T-helper 1 cell (primary cell): ENCODE measurements around the gene RND2.
"Not testable (repeated sequence)": the region's sequence is repeated elsewhere in the genome, so short reads cannot be mapped to it uniquely, and the experiment has no call there.

Experiments used
- DNase-seq, 5 donors: peaks; one replicate each; pipeline ENCODE4 v3.0.0-alpha.2; 2012 to 2020
- total RNA-seq, 4 donors: gene quantifications; one replicate each; lab custom pipeline; 2026; lab: John Stamatoyannopoulos, UW

Gene RND2, protein sequence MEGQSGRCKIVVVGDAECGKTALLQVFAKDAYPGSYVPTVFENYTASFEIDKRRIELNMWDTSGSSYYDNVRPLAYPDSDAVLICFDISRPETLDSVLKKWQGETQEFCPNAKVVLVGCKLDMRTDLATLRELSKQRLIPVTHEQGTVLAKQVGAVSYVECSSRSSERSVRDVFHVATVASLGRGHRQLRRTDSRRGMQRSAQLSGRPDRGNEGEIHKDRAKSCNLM
- total RNA-seq = 0.15 to 1.1 (median 0.68) reads per million in 4 donors

DNA sequence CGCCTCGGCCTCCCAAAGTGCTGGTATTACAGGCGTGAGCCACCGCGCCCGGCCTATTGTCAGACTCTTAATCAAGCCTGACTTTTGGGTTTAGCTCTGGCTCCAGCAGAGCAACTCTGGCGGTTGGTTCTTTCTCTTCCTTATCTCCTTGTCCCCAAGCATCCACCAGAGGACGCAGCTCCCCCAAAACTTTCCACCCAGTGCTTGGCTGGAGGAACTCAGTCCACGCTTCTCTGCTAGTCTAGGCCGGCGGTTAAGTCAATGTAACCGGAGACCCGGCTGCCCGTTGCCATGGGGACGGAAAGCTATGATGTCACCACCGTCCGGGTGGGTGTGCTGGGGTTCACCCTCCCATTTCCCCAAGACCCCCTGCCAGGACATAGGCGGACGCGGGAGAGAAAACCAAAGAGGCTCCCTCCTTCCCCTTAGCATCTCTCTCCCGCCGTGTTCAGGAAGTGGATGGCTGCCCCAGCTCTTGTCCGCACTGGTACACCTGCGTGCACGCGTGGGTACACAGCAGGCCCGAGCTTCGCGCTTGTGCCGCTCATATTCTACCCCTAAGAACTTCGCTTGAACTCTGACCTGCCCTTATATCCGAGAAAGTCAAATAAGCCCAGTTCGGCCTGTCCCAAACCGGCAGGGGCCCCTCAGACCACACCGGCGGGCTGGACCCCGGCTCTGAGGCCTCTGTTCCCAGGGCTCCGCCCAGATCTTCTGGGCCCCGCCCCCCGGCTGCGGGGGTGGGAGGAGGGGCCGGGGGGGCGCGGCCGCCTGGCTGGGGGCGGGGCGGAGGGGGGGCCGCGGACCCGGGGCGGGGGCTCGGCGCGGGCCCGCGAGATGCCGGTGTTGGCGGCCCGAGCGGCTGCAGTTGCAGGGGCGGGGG, at the start of gene RND2:
Gene RND2 (plus strand): TSS at position 825 of the 883 bp plus-strand sequence. CDS start 117 bp downstream, outside the sequence.
- peak; percentile 51 to 77 (median 73) for DNase-seq

DNA sequence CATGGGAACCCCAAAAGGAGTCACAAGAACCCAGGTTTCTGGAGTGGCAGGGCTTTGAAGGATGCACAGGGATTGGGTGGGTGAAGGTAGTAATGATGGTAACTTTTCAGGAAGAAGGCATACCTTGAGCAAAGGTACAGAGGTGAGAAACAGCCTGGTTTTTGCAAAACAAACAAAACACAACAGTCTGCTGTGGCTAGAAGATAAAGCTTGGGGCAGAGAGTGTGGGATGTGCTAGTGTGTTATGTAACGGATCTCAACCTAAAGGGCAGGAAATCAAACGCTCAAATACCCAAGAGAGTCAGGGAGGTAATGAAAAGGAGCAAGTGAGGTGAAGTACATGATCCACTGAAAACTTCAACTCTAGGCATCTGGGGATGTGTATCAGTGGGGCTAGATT, 49.8 kb upstream of the RND2 start:
- no peak for DNase-seq

DNA sequence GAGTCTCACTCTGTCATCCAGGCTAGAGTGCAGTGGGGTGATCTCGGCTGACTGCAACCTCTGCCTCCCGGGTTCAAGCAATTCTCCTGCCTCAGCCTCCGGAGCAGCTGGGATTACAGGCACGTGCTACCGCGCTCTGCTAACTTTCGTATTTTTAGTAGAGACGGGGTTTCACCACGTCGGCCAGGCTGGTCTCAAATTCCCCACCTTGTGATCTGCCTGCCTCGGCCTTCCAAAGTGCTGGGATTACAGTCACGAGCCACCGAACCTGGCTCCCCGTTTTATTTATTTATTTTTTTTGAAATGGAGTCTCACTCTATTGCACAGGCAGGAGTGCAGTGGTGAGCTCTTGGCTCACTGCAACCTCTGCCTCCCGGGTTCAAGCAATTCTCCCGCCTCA, 49.3 kb upstream of the RND2 start:
- DNase-seq = not testable (repeated sequence)

DNA sequence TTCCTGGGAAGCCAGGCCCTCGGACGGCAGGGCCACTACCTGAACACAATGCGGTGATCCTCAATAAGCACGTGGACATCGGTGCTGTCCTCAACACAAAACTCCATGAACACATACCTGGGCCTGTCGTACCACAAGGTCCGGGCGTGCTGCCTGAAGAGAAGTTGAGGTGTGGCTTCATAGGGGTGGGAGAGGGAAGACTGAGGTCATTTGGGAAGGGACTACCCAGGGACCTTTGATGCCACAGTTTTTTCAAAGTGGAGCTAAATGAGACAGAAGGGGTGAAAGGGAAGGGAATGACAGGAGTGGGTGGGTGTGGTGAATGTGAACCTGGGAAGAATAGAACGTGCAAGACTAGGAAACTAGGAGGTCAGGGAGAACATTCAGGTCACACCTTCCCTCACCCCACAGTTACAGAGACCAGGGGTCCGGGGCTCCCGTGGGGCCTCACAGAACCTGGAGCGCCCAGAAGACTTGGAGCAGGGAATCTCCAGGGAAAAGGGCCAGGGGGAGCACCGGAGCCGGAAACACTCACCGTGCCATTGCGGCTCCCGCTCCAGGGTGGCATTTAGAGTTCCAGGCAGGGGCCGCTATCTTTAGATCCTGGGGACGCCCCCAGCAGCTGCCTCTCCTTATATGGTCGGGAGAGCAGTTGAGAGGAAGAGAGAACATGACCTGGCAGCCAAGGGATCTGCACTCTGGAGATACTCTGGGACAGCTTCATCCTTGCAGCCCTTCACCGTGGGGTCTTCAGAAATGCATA, 45.3 kb upstream of the RND2 start, which contains the start of gene PTGES3L:
Gene PTGES3L (minus strand): TSS at position 570 of the 763 bp plus-strand sequence. CDS start 27 bp downstream, at position 543.
- DNase-seq = peak in 2 of 5 donors; percentile 7 to 8

DNA sequence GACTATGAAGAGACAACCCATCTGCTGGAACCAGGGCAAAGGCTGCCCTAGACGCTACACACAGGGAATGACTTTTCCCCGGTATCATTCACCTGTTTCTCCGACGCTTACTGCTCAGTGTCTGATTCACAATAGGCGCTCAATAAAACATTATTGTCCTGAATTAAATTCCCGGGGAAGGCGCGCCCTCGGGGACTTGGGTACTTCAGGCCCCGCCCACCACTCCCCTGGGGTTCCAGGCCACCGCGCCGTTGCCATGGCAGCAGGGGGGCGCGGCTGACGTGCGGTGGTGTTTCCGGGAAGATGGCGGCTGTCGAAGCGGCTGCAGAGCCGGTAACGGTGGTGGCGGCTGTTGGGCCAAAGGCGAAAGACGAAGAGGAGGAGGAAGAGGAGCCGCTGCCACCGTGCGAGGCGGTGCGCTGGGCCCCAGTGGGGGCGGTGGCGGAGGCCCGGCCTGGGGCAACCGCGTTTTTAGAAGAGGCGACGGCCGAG, 44.7 kb upstream of the RND2 start, which contains the start of gene RUNDC1:
Gene RUNDC1 (plus strand): TSS at position 292 of the 492 bp plus-strand sequence. CDS start 12 bp downstream, at position 304.
- DNase-seq = peak; percentile 83 to 92 (median 88)

DNA sequence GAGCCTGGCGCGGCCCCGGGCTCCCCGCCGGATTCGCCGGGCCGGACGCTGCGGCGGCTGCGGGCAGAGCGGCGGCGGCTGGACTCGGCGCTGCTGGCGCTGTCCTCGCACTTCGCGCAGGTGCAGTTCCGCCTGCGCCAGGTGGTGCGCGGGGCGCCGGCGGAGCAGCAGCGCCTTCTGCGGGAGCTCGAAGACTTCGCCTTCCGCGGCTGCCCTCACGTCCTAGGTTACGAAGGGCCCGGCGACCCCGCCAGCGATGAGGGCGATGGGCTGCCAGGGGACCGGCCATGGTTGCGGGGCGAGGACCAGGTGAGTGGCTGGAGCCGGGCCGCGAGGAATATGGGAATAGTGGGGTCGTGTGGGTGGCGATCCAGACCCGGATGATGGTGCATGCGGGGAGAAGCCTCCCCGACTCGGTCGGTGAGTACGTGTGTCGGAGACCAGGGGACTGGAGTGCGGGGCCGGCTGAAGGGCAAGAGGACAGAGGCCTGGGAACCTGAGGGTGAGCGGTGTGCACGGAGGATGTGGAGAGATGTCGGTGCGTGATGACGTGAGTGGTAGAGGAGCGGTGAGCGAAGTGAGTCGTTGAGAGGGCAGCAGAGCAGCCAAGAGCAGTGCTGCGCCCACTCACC, 44.1 kb upstream of the RND2 start:
- peak; percentile 28 to 71 (median 48) for DNase-seq

DNA sequence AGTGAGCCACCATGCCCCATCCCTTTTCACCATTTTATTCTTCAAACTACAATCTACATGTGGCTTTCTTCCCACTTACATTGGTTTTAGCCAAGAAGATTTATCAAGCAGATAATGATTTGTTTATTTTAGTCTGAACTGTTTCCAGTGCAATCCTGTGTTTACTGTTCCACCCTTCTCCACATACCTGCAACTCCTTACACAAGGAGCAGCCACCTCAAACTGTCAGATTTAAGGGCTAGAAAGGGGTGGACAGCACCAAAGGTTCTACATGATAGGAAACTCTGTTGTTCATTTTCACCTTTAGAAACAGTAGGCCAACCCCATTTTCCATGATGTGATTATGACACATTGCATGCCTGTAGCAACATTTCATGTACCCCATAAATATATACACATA, 42.8 kb upstream of the RND2 start:
- no peak for DNase-seq

DNA sequence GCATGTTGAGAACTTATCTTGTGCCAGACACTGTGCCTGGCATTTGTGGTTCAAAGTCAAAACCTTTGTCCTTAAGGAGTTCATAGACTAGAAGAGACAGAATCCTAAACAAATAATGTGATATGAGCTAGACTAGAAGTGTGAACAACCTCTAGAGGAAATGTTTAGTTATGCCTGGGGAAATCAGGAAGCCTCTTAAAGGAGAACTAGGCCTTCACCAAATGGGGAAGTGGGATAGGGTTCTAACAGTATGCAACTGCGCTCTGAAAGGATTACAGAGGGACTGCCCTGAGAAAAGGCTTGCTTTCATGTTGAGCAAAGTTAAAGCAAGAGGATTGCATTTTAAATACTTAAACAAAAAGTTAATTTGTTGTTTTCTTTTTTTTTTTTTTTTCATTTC, 39.8 kb upstream of the RND2 start:
- DNase-seq = no peak

DNA sequence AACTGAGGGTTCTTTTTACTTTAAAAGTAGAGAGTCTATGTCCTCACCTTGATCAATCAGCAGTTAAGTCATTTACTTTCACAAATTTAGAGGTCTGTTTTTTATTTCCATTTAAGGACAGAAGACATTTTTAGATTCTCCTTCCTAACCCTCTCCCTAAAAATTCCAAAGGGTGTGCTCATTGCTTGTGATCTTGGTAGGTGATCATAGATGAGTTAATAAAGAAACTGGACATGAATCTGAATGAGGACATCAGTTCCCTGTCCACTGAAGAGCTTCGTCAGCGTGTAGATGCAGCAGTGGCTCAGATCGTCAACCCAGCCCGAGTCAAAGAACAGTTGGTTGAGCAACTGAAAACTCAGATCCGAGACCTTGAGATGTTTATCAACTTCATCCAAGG, 35.9 kb upstream of the RND2 start:
- no peak for DNase-seq

DNA sequence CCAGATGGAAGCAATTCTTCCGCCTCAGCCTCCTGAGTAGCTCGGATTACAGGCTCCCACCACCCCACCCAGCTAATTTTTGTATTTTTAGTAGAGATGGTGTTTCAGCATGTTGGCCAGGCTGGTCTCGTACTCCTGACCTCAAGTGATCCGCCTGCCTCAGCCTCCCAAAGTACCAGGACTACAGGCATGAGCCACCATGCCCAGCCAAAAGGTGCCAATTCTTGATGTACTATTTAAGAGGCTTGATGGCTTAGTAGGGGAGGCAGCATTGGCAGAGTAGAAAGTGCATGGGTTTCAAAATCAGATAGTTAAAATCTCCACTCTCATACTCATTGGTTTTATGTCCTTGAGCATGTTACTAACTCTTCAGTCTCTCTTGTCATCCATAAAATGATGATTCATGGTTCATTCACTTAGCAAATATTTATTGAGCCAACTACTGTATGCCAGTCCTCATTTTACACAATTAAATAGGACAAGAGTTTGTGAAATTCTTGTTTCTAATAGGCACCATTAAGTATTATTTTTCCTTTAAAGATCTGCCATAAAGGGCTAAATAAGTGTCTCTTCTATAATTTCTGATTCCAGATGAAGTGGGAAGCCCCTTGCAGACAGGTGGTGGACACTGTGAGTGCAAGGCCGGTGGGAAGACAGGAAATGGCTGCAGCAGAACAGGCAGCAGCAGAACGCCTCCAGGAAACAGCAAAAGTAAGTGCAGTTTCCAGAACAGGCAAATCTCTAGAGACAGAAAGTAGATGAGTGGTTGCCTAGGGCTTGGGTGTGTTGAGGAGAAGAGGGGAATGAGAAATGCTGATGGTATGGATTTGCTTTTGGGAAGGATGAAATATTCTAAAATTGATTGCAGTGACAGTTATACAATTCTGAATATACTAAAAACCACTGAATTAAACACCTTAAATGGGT, 35.0 kb upstream of the RND2 start:
- no peak for DNase-seq

DNA sequence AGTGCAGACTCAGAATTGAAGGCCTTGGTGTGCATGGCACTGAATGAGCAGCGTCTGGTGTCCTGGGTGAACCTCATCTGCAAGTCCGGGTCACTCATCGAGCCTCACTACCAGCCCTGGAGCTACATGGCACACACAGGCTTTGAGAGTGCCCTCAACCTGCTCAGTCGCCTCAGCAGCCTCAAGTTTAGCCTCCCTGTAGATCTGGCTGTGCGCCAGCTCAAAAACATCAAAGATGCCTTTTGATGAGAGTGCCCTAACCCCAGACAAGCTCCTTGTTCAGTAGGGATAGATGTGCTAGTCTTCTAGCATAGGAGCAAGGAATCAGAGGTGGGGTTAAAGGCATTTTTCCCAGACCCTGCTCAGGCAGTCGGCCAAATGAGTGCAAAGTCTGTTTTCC, 33.6 kb upstream of the RND2 start:
- no peak for DNase-seq

DNA sequence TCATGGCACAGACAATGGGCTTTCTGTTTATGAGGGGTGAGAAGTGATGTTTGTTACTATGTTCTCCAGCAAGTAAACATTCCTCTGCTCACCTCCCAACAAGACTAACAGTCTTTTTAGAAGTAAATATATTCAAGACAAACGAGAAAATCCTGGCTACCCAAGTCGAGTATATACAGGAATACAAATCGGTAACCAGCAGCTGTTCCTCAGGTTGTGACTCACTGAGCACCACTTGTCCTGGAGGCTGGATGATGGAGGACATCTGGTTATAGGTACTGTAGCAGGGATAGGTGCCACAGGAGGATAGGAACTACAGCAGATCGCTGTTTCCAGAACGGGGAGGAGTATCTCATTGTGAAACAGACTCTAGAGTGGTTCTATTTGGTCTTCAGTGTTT, 32.2 kb upstream of the RND2 start:
- no peak for DNase-seq

DNA sequence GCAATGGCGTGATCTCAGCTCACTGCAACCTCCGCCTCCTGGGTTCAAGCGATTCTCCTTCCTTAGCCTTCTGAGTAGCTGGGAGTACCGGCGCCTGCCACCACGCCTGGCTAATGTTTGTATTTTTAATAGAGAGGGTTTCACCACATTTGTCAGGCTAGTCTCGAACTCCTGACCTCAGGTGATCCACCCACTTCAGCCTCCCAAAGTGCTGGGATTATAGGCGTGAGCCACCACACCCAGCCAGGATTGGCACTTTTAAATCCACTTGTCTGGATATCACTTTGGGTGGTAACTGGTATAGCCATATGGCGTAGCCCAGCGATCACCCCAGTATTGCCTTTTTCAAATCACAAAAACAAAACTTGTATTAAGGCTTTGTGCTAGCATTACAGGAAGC, 31.1 kb upstream of the RND2 start:
- not testable (repeated sequence) for DNase-seq

DNA sequence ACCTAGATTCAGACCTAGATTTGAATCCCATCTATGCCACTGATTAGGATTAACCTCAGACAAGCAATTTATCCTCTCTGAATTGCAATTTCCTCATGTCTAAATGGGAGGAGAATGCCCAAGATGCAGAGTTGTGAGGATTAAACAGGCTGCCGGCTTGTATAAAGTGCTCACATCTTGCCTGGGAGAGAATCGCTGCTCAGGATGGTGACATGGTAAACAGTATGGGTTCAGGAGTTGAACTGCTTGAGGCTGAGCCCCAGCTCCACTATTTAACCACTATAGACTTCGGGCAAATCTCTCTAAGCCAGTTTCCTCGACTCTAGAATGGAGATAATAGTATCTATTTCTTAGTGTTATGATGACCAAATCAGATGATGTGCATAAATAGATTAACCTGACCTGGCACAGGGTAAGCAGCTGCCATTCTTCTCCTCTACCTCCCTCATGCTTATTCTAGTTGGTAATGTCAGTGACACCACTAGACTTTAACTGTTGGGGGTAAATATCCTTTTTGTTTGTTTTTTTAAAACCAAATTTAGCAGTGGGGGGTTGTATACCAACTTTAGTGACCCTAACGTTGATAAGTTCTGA, 27.5 kb upstream of the RND2 start:
- no peak for DNase-seq

DNA sequence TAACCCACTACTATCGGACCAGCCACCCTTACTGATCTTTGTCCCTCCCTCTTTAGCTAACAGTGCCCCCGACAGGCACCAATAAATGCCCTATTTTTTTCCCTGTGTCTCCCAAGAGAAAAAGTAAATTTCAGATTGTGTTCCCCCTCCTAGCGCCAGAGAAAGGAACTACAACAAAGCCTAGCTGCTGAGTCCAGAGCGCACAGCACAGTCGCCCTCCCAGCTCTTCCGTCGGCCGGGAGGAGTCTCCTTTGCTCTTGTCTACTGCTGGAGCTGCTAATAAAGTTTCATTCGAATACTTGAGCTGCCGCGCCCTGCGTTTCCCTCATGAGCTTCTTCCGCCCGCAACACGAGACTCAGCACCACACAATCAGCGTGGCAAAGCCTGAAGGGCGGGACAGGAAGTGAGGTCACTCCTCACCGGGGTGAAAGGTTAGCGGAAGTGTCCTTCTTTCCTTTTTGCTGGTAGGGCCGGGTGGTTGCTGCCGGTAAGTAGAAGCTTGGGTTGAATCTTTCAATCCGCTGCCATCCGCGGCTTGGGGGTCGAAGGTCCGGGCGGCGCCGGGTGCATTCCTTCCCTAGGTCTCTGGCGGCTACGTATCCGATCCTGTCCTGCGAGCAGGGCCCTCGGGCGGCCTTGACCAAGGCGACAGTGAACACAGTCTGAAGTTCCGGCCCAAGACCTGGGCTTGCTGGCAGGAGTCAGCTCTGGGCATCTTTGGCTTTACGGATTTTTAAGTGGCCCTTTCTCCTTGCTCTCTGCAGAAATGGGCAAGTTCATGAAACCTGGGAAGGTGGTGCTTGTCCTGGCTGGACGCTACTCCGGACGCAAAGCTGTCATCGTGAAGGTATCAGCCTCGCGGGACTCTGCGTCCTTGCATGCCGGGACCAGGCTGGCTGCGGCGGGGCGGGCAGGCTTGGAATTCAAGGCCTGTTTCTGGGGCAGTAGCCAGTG, 26.8 kb upstream of the RND2 start, which contains the start of gene RPL27:
Gene RPL27 (plus strand): TSS at position 436 of the 955 bp plus-strand sequence. CDS start 332 bp downstream, at position 768.
- DNase-seq = peak; percentile 93 to 100 (median 96)

DNA sequence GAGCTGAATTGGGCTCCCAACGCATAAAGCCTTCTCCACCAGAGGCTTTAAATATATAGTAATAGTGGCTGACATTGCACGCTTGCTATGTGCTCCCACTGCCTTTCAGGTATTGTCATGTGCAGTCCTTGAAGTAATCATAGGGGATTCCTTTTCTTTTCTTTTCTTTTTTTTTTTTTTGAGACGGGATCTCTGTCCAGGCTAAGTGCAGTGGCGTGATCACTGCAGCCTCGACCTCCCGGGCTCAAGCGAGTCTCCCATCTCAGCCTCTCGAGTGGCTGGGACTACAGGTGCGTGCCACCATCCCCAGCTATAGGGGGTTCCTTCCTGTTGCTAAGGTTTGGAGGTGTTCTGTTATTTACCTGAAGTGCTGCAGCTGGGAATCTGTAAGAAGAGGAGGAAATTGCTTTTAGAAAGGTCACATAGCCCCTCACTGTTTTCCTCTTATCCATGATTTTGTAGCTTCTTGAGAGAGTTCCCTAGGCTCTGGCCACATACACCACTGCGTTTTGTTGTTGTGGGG, 26.0 kb upstream of the RND2 start:
- no peak for DNase-seq

DNA sequence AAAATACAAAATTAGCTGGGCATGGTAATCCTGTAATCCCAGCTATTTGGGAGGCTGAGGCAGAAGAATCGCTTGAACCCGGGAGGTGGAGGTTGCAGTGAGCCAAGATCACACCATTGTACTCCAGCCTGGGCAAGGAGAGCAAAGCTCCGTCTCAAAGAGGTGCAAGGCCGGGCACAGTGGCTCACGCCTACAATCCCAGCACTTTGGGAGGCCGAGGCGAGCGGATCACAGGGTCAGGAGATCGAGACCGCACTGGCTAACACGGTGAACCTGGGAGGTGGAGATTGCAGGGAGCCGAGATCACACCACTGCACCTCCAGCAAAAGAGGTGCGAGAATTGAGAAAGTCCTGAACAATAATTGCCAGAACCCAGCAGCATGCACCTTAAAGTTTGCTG, 24.1 kb upstream of the RND2 start:
- not testable (repeated sequence) for DNase-seq

DNA sequence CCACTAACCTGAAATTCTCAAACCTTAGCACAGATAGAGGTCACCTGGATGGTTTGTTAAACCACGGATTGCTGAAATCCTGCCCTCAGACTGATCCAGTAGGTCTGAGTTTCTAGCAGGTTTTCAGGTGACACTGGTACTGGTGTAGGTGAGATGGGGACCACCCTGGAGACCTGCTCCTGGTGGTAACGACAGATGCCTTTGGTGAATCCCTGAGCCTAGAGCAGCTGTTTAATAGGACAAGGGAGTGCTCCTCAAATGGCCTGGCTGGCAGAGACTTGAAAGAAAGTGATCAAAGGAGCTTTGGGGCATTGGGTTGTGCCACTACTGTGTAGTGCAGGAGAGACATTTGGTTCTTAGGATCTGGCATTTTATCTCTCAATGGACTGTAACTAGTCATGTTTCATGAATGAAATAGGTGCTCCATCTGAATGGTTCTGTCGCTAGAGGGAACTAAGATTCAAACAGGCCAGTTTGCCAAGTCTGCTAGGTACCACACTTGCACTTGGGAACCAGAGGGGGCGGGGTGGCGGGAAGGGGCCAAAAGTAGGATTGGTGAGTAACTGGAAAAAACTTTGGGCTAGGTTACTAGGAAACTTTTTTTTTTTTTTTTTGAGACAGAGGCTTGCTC, 21.4 kb upstream of the RND2 start:
- DNase-seq = no peak
